HG03159 (cell line): ENCODE data around the gene PLS1.

Experiments used
- ATAC-seq: cut with Tn5 transposase; IDR thresholded peaks from one replicate; pipeline ENCODE4 v1.9.1; 2021; ENCODE audit warnings: mild to moderate bottlenecking, moderate library complexity; ENCODE audit not compliant: unreplicated experiment

The PLS1 gene

GRCh38 chr3:142754494-142754893 is 158.3 kb downstream of the PLS1 start:
- no peak for ATAC-seq
